Kidney tubule cell (primary cell): ENCODE results near the gene CRHR2.

Source experiments
- DNase-seq: peaks from one replicate; pipeline ENCODE4 v3.0.0-alpha.2; 2018; ENCODE audit warnings: low spot score

CRHR2 gene

DNA sequence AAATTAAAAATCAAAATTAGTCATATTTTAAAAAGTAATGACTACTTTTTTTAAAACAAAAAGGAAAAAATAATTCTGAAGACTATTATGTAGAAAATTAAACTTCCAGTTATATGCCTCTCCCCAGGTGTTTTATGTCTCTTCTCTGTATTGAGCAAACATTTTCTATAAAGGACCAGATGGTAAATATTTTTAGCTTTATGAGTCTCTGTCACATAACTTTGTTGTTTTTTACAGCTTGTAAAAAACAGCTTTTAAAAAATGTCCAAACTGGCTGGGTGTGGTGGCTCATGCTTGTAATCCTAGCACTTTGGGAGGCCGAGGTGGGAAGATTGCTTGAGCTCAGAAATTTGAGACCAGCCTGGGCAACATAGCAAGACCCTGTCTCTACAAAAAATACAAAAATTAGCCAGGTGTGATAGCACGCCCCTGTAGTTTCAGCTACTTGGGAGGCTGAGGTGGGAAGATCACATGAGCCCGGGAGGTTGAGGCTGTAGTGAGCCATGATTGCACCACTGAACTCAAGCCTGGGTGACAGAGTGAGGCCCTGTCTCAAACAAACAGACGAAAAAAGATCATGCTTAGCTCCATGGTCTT, 64.1 kb downstream of the CRHR2 start:
- DNase-seq = no peak

DNA sequence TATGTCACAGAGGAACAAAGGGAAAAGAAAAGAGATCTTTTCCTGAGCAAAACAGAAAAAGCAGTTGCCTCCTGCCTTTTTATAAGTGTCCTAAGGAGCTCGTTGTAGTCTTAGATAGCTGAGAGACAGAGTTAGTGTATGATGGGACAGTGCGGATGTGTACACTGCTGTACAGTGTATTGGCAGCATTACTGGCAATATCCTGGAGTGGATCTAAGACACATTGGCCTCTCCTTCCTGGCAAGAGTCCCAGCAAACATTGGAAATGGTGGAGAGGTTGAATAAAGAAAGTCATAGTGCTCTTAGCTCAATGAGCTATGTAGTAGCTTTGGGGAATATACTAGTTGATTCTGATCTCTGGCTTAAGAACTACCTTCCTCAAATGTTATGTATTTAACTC, 64.9 kb downstream of the CRHR2 start:
- DNase-seq = no peak

DNA sequence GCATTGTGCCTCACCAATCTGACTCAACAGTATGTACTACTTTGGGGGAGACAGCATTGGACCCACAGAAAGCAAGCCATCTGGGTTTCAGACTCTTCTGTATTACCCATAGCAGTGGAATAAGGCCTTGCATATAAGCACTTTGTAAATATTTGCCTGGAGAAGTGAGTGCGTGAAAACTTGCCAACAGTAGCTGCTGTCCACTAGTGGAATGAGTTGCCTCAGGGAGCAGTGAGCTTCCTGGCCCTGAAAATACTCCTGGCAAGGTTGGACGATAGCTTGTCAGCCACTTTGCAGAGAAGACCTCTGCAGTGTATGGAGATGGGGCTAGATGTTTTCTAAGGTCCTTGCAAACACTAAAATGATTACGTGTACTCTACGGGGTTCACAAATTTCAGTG, 65.9 kb downstream of the CRHR2 start:
- no peak for DNase-seq

DNA sequence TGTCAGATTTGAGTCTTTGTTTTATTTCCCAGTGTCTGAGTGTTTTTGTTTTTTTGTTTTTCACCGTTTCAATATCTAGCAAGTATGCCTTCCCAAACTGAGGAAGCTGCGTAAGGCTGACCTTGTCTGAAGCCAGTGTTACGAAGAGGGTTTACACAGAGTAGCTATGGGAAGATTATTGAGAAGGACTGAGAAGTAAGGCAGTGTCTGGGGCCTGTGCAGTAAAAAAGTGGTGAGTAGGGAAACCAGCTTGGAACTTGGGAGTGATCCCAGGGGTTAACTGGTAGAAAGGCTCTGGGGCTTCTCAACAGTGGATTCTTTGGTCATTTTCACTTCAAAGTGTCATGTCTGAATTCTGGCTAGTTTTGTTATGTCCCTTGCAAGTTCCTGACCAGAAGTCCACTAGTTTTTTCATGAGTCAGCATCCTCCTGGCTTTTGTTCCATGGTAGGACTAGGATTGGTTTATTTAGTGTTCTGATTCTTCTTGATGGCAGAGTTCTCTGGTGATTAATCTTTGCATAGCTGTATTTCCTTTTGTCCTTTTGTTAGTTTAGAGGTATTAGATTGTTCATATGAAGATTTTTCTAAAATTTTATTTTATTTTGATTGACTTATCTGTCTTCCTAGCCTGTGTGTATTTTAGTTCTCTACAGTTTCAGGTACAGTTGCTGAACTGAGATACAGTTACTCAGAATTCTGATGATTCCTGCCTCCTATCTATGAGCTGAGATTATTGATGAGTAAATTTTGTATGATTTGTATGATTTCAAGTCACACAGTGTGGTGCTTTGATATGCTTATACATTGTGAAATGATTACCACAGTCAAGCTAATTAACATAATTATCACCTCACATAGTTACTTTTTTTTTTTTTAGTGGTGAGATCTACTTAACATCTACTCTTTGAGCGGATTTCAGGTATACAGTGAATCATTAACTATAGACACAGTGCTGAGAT, 68.6 kb downstream of the CRHR2 start:
- DNase-seq = peak; percentile 20

DNA sequence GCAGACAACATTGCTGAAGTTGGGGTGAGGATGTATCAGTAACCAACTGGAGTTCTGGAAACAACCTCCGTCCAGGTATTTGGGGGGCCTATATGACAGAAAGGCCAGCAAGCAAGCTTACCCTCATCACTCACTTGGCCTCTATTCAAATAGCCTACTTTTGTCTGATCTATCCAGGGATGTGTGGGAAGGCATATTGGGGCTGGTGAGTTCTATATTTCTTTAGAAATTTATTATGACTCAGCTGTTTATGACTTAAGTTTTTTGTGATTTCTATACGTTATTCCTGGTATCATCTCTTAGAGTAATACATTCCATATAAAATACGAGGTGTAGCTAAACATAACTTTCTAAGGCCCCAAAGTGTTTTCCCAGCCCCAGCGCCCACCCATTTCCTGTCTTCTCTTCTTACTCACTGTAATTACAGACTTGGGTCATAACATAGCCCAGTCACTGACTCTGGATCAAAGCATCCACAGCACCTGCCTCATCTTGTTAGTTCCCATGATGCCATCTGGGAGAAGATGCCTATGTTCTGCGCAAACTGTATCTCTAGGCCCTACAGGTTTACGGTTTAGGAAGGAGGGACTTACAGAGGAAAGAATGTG, 69.5 kb downstream of the CRHR2 start:
- DNase-seq = no peak

DNA sequence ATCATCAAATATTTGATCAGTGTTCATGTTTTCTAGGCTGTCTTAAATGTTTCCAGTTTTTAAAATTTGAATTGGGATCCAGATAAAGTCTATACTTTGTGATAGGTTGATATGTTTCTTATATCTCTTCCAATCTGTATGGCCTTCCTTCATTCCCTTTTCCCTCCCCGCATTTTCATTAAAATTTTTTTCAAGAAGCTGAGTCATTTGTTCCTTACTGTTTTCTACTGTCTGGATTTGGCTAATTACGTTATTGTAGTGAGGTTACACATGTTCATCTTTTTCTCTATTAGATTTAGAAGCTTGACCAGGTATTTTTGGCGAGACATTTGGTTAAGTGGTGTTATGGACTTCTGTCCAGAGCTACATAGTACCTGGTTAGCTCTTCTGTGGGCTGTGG, 76.4 kb downstream of the CRHR2 start:
- no peak for DNase-seq

DNA sequence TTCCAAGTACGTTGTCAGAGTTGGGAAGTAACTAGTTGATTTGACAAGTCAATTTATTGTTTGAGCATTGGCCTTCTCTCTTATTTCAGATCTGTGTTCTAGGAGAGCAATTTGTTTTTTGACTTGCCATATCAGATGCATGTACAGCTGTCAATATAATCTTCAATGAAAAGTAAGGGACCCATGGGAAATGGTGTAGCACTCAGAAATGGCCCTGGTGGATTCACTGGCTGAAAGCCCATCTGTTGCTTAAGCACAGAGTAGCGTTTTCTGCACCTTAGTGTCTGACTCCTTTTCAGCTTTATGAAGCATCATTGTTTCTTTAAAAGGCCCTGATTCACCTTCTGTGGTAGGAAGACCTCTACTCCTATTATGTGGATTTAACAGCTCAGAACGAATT, 77.4 kb downstream of the CRHR2 start:
- no peak for DNase-seq
